Left renal pelvis (tissue), 4 donors: ENCODE measurements around the gene KSR2. TPM values are rescaled to one million over a fixed set of nuclear protein-coding genes. Genes with fewer than 3 reads are reported as not detected.

Experiments used
- DNase-seq, 4 donors: peaks; one replicate each; pipeline ENCODE4 v3.0.0-alpha.2; 2013; ENCODE audit warnings: low read depth in 4 of 4, low spot score in 3 of 4
- polyA plus RNA-seq, 4 donors: library from polyadenylated mRNA; unstranded; fragments of 120-200 nt; gene quantifications; one replicate each; pipeline ENCODE4 v1.2.1, GENCODE V29; 2013; ENCODE audit not compliant: insufficient read length in 4 of 4

KSR2 gene
- polyA plus RNA-seq, 4 donors: 0.04 to 1.0 (median 0.66) TPM

- no peak for DNase-seq
Observed at GRCh38 chr12:117447665-117448366, 521.0 kb downstream of the KSR2 start.

- no peak for DNase-seq
Observed at GRCh38 chr12:117444781-117445180, 524.0 kb downstream of the KSR2 start.

DNA sequence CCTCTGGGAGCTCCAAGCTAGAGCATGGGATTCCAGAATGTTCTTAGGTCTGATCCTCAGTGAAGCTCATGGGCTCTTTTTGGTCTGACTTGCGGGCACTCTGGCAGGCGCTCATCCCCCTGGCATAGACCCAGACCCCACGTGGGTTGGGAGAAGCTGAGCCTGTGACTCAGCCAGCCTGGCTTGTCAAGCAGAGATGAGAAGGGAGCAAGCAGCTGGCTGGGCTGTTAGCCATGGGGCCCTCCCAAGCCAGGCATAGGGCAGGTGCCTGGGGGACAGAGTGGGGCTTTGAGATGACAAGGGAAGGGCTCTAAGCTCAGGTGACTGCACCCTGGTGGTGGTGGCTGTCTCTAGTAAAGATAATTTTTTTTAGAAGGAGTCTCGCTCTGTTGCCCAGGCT is 527.0 kb downstream of the KSR2 start:
- no peak for DNase-seq

GRCh38 chr12:117440384-117440783 is 528.4 kb downstream of the KSR2 start:
- no peak for DNase-seq

DNA sequence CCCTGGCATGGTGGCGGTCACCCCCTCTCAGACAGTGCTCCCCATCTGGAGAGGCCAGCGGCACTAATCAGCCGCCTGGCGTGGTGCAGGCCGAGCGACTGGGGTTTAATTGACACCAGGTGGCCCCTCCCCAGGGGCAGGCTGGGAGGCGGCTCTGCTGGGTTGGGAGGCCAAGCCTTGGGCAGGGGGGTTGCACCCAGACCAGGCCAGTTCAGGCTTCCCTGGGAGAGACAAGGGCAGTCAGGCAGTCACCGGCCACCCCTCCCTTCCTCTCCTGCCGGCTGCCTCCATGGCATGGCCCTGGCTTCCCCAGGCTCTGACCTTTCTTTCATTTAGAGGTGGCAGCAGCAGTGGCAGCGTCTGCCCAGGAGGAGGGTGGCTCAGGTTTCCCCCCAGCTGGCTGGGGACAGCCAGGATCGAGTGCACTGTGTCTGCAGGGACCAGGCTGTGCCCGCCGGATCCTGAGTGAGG is 529.2 kb downstream of the KSR2 start:
- peak in 1 of 4 donors; percentile 11 for DNase-seq

GRCh38 chr12:117438809-117439208 is 530.0 kb downstream of the KSR2 start:
- no peak for DNase-seq

DNA sequence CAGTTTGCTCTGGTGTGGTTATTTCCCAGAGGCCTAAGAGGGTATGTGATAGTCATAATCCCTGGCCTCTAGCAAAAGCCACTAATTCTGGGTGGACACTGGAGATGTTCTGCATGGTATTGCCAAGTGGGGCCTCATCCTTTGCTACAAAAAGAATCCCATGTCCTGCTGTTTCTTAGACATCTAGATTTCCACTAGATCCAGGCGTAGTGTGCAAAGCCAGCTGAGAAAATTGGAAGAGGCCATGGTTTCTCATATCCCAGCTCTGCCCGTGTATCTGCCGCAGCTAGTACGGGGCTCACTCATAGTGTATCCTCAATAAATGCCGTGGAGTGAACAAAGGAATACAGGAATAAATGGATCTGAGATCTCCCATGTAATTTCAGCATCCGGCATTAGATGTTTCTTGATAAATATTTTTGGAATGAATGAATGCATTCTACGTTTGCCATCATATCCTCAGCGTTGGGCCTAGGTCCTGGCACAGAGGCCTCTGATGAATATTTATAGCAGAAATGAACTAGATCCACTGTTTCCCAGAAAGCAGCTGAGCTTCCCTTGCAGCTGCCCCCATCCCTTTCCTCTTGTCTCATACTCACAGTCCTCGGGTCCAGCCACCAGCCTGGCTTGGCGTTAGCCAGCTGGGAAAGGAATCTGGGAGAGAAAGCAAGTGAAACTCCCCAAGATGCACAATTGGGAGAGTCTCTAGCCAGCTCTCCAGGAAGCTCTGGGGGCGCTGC is 531.1 kb downstream of the KSR2 start:
- no peak for DNase-seq

- no peak for DNase-seq
Observed at GRCh38 chr12:117433878-117434277, 534.9 kb downstream of the KSR2 start.

DNA sequence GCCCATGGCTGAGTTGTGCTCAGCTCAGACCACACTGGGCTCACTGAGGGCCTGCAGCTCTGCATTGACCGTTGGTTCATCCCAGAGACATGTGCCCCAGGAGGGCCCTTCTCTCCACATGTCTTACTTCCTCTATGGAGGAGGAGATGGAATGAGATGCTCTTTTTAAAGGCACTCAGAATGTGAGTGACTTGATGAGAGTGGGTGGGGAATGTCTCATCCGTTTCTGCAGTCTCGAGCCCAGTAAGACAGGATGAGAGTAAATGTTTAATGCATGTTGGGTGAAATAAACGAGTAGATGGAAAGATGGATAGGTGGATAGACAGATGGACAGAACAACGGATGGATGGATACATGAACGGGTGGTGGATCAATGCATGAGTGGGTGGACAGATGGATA is 538.5 kb downstream of the KSR2 start:
- DNase-seq: no peak

DNA sequence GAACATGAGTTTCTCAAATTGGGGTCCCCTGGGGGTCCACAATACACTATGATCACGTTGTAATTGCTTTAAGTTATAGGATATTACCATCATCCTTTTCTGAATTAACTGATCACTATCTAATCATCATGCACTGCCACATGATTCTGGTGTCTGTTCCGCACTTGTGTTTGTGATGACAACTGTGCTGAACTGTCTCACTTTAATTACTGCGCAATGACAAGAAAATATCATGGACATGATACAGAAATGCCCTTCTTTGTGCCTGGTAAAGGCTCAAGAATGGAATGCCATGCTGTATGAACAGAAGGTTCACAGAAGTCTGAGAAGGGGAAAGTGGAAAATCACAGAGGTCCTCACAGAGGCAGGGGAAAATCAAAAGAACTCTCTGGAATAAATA is 541.6 kb downstream of the KSR2 start:
- DNase-seq: no peak

DNA sequence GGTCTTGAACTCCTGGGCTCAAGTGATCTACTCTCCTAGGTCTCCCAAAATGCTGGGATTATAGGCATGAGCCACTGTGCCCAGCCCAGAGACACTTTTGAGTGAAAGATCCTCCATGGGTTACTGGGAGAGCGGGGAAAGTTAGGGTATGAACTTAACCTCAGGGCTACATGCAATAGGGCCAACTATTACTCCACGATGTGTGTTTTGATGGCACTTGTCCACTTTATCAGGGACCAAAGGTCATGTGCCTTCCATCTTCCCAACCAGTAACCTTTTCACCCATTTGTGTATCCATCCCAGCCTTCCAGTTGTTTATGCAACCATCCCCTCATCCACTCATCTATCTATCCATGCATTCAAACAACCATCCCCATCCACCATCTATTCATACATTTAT is 546.8 kb downstream of the KSR2 start:
- DNase-seq: no peak

DNA sequence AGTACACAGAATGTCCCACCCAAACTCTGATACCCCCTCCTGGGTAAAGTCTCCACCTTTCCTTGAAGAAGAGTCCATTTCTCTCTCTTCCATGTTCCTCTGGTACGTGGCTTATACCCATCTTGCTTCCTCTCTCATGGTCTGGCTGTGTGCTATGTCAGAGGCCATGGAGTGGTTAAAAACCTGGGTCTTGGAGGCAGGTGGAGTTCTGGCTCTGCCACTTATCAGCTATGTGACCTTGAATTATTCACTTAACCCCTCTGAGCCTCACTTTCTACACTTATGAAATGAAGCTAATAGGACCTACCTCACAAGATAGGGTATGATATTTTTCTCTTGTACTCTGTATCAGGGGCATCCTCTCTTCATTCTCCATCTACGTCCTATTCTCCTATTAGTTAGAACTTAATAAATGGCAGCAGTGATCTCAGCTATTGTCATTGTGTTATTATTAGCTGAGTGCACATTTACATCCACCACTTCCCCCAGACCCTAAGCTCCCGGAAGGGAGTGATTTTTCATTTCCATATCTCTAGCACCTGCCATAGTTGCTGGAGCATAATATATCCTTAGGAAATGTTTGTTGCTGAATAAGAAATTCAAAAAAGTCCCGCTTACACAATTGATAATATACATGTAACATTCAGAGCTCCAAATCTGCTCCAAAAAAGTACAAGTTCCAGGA is 547.6 kb downstream of the KSR2 start:
- no peak for DNase-seq

- no peak for DNase-seq
Observed at GRCh38 chr12:117417004-117417403, 551.8 kb downstream of the KSR2 start.

DNA sequence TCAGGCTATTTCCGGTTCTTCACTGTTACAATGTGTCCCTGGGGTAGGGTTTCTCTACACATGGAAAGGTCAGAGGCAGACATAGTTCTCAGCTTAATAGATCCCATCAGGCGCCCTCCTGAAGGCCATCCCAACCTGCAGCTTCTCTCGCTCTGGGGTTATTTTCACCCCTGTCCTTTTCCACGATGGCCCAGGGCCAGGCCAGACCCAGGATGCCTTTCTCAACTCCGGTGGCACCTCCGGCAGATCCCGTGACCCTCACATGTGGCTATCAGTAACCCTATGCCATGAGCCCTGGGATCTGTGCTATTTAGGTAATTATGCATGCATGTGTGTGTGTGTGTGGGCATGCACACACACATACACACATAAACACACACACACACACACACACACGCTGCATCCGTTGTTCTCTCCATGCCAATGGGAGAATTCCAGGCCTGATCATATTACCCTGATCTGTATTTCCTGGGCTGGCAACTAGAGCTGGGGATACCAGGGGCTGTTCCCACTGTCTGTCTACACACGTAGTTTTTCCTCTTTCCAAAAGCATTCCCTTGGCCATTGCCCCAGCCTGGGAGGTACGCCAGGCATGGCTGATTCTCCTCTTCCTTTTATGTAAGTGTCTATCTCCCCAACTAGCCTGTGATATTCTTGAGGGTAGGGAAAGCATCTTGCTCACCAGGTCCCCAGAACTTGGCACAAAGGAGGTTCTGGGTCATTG is 556.2 kb downstream of the KSR2 start:
- DNase-seq: no peak

GRCh38 chr12:117409286-117409685 is 559.5 kb downstream of the KSR2 start:
- no peak for DNase-seq

GRCh38 chr12:117408161-117408791 is 560.5 kb downstream of the KSR2 start:
- DNase-seq: peak; percentile 31 to 46 (median 38)

GRCh38 chr12:117404940-117405339 is 563.9 kb downstream of the KSR2 start:
- no peak for DNase-seq

DNA sequence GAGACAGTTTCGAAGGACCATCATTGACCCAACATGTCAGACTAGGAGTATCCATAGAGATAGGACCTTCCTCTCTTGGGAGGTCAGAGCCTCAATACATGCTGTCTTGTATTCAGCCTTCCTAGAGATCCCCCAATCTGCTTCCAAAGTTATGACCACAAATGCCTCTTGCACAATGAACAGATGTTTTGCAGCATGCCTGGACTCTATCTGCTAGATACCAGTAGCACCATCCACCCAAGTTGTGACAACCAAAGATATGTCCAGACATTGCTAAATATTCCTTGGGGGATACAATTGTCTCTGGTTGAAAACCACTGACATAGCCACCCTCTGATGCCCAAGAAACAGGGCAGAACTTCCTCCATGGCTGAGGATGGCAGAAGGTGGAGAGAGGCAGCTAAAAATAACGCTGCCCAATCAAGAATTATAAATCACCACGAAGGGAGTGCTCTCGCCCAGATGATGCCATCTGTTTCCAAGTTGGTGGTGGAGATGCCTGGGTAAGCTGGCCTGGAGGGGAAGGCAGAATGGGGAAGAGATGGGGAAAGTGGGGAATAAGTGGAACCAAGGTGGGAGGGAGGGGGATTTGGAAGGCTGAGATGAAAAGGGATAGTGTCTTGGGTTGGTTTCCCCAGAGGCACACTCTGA is 564.5 kb downstream of the KSR2 start:
- DNase-seq: no peak

- no peak for DNase-seq
Observed at GRCh38 chr12:117403586-117404139, 565.1 kb downstream of the KSR2 start.
